GM21367 (cell line): ENCODE measurements around the gene NEK6.

Source experiments
- ATAC-seq: cut with Tn5 transposase; IDR thresholded peaks from one replicate; pipeline ENCODE4 v1.9.1; 2021; ENCODE audit not compliant: unreplicated experiment

NEK6 gene

GRCh38 chr9:124260769-124261603 is 3.2 kb downstream of the NEK6 start:
- ATAC-seq: no peak

- ATAC-seq: no peak
Observed at GRCh38 chr9:124261736-124262648, 4.2 kb downstream of the NEK6 start.

- ATAC-seq: no peak
Observed at GRCh38 chr9:124262649-124262972, 4.9 kb downstream of the NEK6 start.

- ATAC-seq: no peak
Observed at GRCh38 chr9:124263213-124263612, 5.5 kb downstream of the NEK6 start.

GRCh38 chr9:124263800-124264426 is 6.2 kb downstream of the NEK6 start:
- no peak for ATAC-seq

- ATAC-seq: no peak
Observed at GRCh38 chr9:124264823-124265233, 7.1 kb downstream of the NEK6 start.

GRCh38 chr9:124265551-124265950 is 7.8 kb downstream of the NEK6 start:
- ATAC-seq: no peak

GRCh38 chr9:124266139-124266825 is 8.5 kb downstream of the NEK6 start:
- no peak for ATAC-seq

- ATAC-seq: no peak
Observed at GRCh38 chr9:124266826-124267201, 9.1 kb downstream of the NEK6 start.

GRCh38 chr9:124267271-124267807 is 9.6 kb downstream of the NEK6 start:
- ATAC-seq: no peak

GRCh38 chr9:124268248-124268647 is 10.5 kb downstream of the NEK6 start:
- ATAC-seq: no peak

- no peak for ATAC-seq
Observed at GRCh38 chr9:124268661-124269060, 10.9 kb downstream of the NEK6 start.

GRCh38 chr9:124269556-124269955 is 11.8 kb downstream of the NEK6 start:
- ATAC-seq: no peak

GRCh38 chr9:124270504-124271335 is 13.0 kb downstream of the NEK6 start:
- ATAC-seq: no peak

- no peak for ATAC-seq
Observed at GRCh38 chr9:124271660-124272059, 13.9 kb downstream of the NEK6 start.

- ATAC-seq: no peak
Observed at GRCh38 chr9:124272118-124272517, 14.4 kb downstream of the NEK6 start.

GRCh38 chr9:124272979-124273378 is 15.2 kb downstream of the NEK6 start:
- no peak for ATAC-seq

- ATAC-seq: no peak
Observed at GRCh38 chr9:124273427-124274160, 15.8 kb downstream of the NEK6 start.

- no peak for ATAC-seq
Observed at GRCh38 chr9:124274226-124274625, 16.5 kb downstream of the NEK6 start.
